Vagina (tissue), 2 donors: Measurements from ENCODE around the gene SPINK4.

Source experiments
- CTCF ChIP-seq, 3 experiments: fragments of 450-650 bp in 2 of 3; fragments of 200-600 bp in 1 of 3; sonication (generic) in 1 of 3; IDR thresholded peaks; one replicate each; pipeline ENCODE4 v1.5.1; 2017 to 2019; ENCODE audit warnings: antibody characterized with exemption in 3 of 3, mild to moderate bottlenecking in 2 of 3, moderate library complexity in 2 of 3
- POLR2A ChIP-seq, 2 donors: fragments of 450-650 bp; IDR thresholded peaks; one replicate each; pipeline ENCODE4 v1.6.1; 2017; ENCODE audit warnings: antibody characterized with exemption in 2 of 2, mild to moderate bottlenecking in 2 of 2, moderate library complexity in 2 of 2

- TF ChIP-seq CTCF (IDR thresholded peaks at IDR 0.05) (no peak), POLR2A (IDR thresholded peaks at IDR 0.05) (no peak)
Measured at GRCh38 chr9:33273972-33274328, 34.0 kb downstream of the SPINK4 start.
